ENCODE data around the gene ALMS1. TPM values are rescaled to one million over a fixed set of nuclear protein-coding genes. Genes with fewer than 3 reads are reported as not detected.

ALMS1 gene, protein sequence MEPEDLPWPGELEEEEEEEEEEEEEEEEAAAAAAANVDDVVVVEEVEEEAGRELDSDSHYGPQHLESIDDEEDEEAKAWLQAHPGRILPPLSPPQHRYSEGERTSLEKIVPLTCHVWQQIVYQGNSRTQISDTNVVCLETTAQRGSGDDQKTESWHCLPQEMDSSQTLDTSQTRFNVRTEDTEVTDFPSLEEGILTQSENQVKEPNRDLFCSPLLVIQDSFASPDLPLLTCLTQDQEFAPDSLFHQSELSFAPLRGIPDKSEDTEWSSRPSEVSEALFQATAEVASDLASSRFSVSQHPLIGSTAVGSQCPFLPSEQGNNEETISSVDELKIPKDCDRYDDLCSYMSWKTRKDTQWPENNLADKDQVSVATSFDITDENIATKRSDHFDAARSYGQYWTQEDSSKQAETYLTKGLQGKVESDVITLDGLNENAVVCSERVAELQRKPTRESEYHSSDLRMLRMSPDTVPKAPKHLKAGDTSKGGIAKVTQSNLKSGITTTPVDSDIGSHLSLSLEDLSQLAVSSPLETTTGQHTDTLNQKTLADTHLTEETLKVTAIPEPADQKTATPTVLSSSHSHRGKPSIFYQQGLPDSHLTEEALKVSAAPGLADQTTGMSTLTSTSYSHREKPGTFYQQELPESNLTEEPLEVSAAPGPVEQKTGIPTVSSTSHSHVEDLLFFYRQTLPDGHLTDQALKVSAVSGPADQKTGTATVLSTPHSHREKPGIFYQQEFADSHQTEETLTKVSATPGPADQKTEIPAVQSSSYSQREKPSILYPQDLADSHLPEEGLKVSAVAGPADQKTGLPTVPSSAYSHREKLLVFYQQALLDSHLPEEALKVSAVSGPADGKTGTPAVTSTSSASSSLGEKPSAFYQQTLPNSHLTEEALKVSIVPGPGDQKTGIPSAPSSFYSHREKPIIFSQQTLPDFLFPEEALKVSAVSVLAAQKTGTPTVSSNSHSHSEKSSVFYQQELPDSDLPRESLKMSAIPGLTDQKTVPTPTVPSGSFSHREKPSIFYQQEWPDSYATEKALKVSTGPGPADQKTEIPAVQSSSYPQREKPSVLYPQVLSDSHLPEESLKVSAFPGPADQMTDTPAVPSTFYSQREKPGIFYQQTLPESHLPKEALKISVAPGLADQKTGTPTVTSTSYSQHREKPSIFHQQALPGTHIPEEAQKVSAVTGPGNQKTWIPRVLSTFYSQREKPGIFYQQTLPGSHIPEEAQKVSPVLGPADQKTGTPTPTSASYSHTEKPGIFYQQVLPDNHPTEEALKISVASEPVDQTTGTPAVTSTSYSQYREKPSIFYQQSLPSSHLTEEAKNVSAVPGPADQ (N-terminal part only)
- 14.5 and 17.5 TPM in 2 replicates for total RNA-seq
- polyA plus RNA-seq: 4.6 and 5.4 TPM in 2 replicates

DNA sequence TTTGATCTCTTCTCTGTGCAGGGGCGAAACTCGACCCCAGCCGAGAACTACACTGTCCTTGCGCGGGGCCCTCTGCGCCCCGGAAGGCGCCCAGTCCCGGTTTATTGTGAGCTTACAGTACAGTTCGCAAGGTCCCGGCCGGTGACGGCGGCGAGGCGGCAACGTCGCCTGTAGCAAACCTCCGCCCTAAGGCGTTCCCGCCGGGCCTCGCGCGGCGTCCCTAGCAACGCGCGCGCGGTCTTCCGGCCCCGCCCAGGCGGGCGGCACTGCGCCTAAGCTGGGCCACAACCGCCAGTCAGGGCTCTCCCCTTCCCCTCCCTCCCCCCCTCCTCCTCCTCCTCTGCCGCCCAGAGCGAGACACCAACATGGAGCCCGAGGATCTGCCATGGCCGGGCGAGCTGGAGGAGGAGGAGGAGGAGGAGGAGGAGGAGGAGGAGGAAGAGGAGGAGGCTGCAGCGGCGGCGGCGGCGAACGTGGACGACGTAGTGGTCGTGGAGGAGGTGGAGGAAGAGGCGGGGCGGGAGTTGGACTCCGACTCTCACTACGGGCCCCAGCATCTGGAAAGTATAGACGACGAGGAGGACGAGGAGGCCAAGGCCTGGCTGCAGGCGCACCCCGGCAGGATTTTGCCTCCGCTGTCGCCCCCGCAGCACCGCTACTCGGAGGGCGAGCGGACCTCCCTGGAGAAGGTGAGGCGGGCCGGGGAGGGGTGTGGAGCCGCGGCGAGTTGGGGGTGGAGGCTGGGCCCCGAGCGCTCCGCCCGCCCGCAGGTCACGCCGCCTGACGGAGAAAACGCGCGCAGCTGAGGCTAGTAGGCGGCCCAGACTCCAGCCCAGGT, at the start of gene ALMS1:
Gene ALMS1 (plus strand): TSS at position 333 of the 838 bp plus-strand sequence. CDS start 33 bp downstream, at position 366.
- H3K9me3 ChIP-seq (ENCODE audit: low read depth): no peaks in the 10 kb centered on the region
- H3K9me2 ChIP-seq (replicated peaks; ENCODE audit: insufficient read depth): no peaks in the 10 kb centered on the region
- no peaks in the 10 kb centered on the region for H3K4me1 ChIP-seq (ENCODE audit: insufficient read depth)
- no peaks in the 10 kb centered on the region for H3K36me3 ChIP-seq (replicated peaks; ENCODE audit: insufficient read depth, low read depth)
- under 1% methylated on average over 47 of the region's 84 CpGs for WGBS (ENCODE audit: low lambda C conversion rate, missing lambda C conversion rate)
- TF ChIP-seq EZH2 (IDR thresholded peaks at IDR 0.05; ENCODE audit: borderline replicate concordance): no peak
- TF ChIP-seq, protein P1, sequence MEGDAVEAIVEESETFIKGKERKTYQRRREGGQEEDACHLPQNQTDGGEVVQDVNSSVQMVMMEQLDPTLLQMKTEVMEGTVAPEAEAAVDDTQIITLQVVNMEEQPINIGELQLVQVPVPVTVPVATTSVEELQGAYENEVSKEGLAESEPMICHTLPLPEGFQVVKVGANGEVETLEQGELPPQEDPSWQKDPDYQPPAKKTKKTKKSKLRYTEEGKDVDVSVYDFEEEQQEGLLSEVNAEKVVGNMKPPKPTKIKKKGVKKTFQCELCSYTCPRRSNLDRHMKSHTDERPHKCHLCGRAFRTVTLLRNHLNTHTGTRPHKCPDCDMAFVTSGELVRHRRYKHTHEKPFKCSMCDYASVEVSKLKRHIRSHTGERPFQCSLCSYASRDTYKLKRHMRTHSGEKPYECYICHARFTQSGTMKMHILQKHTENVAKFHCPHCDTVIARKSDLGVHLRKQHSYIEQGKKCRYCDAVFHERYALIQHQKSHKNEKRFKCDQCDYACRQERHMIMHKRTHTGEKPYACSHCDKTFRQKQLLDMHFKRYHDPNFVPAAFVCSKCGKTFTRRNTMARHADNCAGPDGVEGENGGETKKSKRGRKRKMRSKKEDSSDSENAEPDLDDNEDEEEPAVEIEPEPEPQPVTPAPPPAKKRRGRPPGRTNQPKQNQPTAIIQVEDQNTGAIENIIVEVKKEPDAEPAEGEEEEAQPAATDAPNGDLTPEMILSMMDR (IDR thresholded peaks at IDR 0.05; ENCODE audit: poor library complexity): peak; percentile 28
- TF ChIP-seq EZH2phosphoT487 (IDR thresholded peaks at IDR 0.05; ENCODE audit: low read depth, severe bottlenecking, unreplicated experiment): no peak
- peaks cover 41% of the 10 kb centered on the region for H3K79me2 ChIP-seq
- peaks cover 19% of the 10 kb centered on the region for H3K27me3 ChIP-seq
- peak; percentile 96 for DNase-seq (ENCODE audit: low spot score)
- H3K4me3 ChIP-seq: peak within 1 kb of the TSS; percentile 92
- peak within 1 kb of the TSS; percentile 88 for H3K27ac ChIP-seq
- peak within 1 kb of the TSS; percentile 97 for H2AFZ ChIP-seq
- no peaks in the 10 kb centered on the region for H4K20me1 ChIP-seq (ENCODE audit: insufficient read depth, poor library complexity, severe bottlenecking)
- H3K4me2 ChIP-seq: peak within 1 kb of the TSS; percentile 83

DNA sequence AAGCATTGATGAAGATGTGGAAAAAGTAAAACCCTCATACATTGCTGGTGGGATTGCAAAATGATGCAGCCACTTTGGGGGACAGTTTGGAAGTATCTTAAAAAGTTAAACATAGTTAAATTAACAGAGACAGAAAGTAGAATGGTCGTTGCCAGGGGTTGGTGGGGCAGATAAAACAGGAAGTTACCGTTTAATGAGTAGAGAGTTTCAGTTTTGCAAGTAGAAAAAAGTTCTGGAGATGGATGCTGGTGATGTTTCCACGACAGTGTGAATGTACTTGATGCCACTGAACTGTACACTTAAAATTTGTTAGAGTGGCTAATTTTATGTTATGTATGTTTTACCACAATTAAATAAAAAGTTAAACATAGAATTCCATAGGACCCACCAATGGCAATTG, 47.8 kb upstream of the ALMS1 start:
- no peaks in the 10 kb centered on the region for H3K79me2 ChIP-seq
- H3K27me3 ChIP-seq: peaks cover 6% of the 10 kb centered on the region
- H2AFZ ChIP-seq: no peak overlapping the region
- no peaks in the 10 kb centered on the region for H3K9me3 ChIP-seq (ENCODE audit: low read depth)
- no peak for DNase-seq (ENCODE audit: low spot score)
- H3K27ac ChIP-seq: no peak overlapping the region
- H3K36me3 ChIP-seq (replicated peaks; ENCODE audit: insufficient read depth, low read depth): no peaks in the 10 kb centered on the region
- no peak overlapping the region for H3K4me2 ChIP-seq
- H4K20me1 ChIP-seq (ENCODE audit: insufficient read depth, poor library complexity, severe bottlenecking): no peaks in the 10 kb centered on the region
- no peaks in the 10 kb centered on the region for H3K9me2 ChIP-seq (replicated peaks; ENCODE audit: insufficient read depth)
- H3K4me1 ChIP-seq (ENCODE audit: insufficient read depth): no peaks in the 10 kb centered on the region
- H3K4me3 ChIP-seq: no peak overlapping the region
- TF ChIP-seq EZH2phosphoT487 (IDR thresholded peaks at IDR 0.05; ENCODE audit: low read depth, severe bottlenecking, unreplicated experiment) (no peak), EZH2 (IDR thresholded peaks at IDR 0.05; ENCODE audit: borderline replicate concordance) (no peak)
- TF ChIP-seq, protein P1 (IDR thresholded peaks at IDR 0.05; ENCODE audit: poor library complexity): no peak
- WGBS (ENCODE audit: low lambda C conversion rate, missing lambda C conversion rate): 52% methylated on average over 3 of the region's 3 CpGs

DNA sequence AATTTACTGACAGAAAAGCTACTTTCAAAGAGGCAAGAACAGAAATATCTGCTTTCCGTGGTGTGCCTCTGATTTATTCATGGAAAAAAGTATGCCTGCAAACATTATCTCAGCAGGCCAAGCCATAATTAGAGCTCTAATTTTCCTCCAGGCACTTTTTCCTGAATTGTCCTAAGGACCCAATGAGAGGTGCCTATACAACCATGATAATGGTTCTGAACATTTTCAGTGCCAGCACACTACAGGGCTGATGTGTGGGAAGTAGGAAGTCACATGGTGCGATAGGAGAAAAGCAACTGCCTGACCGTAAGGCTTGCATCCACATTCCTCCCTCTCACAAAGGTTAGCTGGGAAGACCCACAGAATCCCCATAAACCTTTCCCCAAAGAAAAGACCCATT, 46.4 kb upstream of the ALMS1 start:
- Histone ChIP-seq H4K20me1 (ENCODE audit: insufficient read depth, poor library complexity, severe bottlenecking) (no peaks in the 10 kb centered on the region), H3K4me1 (ENCODE audit: insufficient read depth) (no peaks in the 10 kb centered on the region), H3K9me2 (replicated peaks; ENCODE audit: insufficient read depth) (no peaks in the 10 kb centered on the region), H3K4me3 (no peak overlapping the region), H3K27ac (no peak overlapping the region), H3K9me3 (ENCODE audit: low read depth) (no peaks in the 10 kb centered on the region), H3K36me3 (replicated peaks; ENCODE audit: insufficient read depth, low read depth) (no peaks in the 10 kb centered on the region), H3K79me2 (no peaks in the 10 kb centered on the region), H3K27me3 (peaks cover 10% of the 10 kb centered on the region), H2AFZ (no peak overlapping the region), H3K4me2 (no peak overlapping the region)
- 70% methylated on average over 3 of the region's 3 CpGs for WGBS (ENCODE audit: low lambda C conversion rate, missing lambda C conversion rate)
- TF ChIP-seq EZH2phosphoT487 (IDR thresholded peaks at IDR 0.05; ENCODE audit: low read depth, severe bottlenecking, unreplicated experiment): no peak
- no peak for TF ChIP-seq EZH2 (IDR thresholded peaks at IDR 0.05; ENCODE audit: borderline replicate concordance)
- TF ChIP-seq, protein P1 (IDR thresholded peaks at IDR 0.05; ENCODE audit: poor library complexity): no peak
- DNase-seq (ENCODE audit: low spot score): no peak

Data from hepatocyte (in vitro differentiated cells).